Measurements from ENCODE around the gene RANBP9.

RANBP9 gene

DNA sequence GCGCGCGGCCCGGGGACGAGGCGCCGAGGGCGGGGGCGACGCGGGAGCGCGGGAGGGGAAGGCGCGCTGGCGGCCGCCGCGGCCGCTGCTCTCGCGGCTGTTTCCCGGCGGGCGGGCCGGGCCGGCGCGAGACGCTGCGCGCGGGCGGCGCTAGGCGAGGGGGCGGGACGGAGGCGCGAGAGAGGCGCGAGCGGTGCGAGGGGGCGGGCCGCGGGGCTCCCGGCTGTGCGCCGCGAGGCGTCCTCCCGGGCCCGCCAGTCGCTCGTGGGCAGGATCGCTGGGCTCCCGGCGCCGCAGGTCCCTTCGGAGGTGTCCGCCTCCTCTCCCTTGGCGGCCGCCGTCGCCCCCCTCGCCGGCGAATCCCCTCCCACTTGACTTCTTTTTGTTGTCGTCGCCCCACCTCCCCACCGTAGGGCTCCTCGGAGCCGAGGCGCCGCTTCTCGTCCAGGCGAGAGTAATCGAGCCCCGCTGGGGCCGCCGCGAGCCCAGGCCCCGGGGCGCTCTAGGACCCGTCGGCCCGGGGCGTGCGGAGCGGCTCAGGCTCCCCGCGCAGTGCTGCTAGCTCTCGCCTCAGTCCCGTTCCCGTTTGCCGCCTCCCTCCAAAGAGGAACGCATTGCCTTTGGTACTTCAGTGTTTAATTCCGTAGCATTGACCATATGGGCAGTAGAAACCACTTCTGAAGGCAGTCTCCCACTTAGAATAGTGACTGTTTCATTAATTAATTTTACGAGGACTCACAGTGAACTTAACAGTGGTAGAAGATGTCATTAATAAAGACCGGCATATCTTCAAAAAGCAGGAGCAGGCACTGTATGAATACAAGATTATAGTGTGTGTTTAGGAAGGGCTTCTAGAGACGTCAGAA, at the start of gene RANBP9:
Gene RANBP9 (minus strand): TSS at position 103 of the 866 bp plus-strand sequence. CDS start 330 bp downstream, outside the sequence.
- peak; percentile 40 for DNase-seq

- no peak for DNase-seq
Observed at GRCh38 chr6:13760307-13761304, 49.0 kb upstream of the RANBP9 start.

DNA sequence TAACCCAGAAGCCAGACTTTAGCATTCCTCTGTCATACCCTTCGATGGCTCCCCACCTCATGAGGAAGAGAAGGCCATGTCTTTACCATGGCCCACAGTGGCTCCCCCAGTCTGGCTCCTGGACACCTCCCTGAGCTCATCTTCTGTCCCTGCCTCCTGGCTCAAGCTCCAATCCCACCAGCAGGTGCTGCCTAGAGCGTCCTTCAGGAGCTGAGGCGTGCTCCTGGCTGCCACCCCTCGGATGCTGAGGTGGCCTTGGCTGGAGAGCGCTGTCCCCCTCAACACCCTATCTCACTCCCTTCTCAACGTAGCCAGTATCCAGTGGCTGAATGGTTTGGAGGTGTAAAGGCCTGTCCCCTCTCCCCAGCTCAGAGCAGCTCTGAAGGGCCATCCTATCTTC, 47.4 kb upstream of the RANBP9 start:
- DNase-seq = no peak

- no peak for DNase-seq
Observed at GRCh38 chr6:13754644-13755043, 43.0 kb upstream of the RANBP9 start.

DNA sequence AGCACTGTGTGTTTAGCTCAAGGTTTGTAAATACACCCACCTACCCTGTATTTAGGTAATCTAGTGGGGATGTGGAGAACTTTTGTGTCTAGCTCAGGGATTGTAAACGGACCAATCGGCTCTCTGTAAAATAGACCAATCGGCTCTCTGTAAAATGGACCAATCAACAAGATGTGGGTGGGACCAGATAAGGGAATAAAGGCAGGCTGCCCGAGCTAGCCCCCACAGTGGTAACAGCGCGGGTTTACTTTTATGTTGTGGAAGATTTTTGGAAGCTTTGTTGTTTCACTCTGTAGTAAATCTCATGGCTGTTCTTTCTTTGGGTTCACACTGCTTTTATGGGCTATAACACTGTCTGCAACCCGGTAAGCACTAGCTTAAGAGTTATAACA, 32.1 kb upstream of the RANBP9 start:
- DNase-seq = no peak

DNA sequence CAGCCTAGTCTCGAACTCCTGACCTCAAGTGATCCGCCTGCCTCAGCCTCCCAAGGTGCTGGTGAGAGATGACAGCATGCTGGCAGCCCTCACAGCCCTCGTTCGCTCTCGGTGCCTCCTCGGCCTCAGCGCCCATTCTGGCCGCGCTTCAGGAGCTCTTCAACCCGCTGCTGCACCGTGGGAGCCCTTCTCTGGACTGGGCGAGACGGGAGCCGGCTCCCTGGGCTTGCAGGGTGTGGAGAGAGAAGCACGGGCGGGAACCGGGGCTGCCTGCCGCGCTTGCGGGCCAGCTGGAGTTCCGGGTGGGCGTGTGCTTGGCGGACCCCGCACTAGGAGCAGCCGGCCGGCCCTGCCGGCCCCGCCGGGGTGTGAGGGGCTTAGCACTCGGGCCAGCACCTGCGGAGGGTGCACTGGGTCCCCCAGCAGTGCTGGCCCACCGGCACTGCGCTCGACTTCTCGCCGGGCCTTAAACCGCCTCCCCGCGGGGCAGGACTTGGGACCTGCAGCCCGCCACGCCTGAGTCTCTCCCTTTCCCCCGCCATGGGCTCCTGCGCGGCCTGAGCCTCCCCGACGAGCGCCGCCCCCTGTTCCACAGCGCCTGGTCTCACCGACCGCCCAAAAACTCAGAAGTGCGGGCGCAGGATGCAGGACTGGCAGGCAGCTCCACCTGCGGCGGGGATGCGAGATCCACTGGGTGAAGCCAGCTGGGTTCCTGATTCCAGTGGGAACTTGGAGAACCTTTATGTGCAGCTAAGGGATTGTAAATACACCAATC, 31.5 kb upstream of the RANBP9 start:
- DNase-seq = no peak

- no peak for DNase-seq
Observed at GRCh38 chr6:13741365-13741764, 29.7 kb upstream of the RANBP9 start.

DNA sequence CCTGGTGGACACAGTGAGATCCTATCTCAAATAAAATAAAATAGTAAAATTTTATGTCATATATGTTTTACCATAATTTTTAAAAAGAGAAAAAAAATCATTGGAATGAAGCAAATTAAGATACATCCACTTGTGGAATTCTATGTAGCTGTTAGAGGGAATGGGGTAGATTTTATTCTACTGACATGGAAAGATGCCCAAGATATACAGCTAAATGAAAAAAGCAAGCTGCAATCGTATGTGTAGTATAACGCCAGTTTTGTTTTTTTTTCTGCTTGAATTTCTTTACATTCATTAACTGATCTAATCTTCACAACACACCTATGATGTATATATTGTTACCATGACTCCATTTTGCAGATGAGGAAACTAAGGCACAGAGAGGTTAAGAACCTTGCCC, 23.4 kb upstream of the RANBP9 start:
- no peak for DNase-seq

DNA sequence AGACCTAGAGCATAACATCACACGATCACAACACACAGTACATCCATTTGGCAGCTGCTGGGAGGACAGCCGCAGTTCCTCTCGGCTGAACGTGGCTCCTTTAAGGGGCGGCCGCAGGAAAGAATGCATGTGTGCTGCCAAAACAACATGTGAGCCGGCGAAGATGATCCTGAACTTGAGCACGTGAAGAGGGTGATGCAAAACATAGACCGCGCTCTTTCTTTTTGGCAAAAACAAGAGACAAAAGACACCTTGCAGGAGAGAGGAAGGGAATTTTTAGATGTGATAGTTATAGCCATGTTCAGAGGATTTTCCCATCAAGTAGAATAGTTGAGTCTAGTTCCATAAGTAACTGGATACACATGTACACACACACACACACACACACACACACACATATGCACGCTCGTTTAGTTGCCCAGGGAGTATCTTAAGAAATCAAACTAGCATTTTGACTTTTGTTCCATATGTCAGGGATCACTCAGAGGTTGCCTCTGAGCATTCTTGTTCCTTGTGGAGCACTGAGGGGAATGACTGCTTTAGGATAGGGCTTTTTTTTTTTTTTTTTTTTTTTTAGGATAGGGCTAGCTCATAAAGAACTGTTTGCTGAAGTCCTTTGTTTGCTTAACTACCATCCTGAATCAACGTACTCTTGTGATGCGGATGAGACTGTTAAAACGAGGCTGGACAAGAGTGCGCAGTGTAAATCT, 21.7 kb upstream of the RANBP9 start:
- DNase-seq = no peak

GRCh38 chr6:13730704-13731103, 19.1 kb upstream of the RANBP9 start:
- no peak for DNase-seq

GRCh38 chr6:13729891-13730290, 18.3 kb upstream of the RANBP9 start:
- no peak for DNase-seq

GRCh38 chr6:13725570-13725969, 13.9 kb upstream of the RANBP9 start:
- DNase-seq = no peak

DNA sequence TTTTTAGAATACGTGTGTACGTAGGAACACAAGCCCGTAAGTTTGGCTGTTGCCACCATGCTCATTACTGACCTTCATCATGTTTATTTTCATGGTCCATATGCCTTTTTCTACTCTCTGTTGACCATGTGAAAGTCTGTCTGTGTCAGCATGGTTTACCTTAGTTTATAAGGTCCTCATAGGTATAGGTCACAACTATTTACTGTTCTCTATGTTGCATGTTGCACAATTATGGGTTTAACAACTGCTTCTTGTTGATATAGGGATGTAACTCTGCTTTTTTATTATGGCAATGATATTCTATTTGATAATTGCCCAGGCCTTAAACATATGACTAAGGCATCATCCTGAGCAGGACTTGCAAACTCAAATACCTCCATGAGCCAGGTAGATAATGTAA, 13.4 kb upstream of the RANBP9 start:
- no peak for DNase-seq

DNA sequence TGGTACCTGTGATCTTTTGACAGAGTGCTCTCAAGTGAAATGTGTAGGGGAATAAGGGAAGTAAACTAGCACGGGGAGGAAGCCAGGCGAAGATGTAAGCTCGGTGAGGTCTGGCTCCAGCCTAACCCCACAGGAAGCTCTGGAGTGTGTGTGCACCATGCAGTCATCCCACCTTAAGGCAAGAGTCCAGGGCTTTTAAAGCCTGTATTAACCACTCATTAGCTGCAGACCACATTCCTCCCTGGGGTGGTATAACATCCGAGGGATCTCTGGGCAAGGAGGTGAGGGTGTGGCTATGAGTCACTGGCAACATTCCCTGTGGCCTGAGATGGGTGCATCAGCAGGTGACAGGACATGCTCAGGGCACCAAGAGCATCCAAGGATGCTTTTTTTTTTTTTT, 12.5 kb upstream of the RANBP9 start:
- no peak for DNase-seq

- no peak for DNase-seq
Observed at GRCh38 chr6:13722880-13723279, 11.2 kb upstream of the RANBP9 start.

DNA sequence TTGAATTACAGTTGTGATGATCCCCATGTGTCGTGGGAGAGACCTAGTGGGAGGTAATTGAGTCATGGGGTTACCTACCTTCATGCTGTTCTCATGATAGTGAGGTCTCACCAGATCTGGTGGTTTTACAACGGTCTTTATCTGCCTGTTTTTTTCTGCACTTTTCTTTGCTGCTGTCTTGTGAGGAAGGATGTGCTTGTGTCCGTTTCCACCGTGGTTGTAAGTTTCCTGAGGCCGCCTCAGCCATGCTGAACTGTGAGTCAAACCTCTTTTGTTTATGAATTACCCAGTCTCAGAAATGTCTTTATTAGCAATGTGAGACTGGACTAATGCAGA, 6.5 kb upstream of the RANBP9 start:
- no peak for DNase-seq

- DNase-seq = no peak
Observed at GRCh38 chr6:13716955-13717295, 5.3 kb upstream of the RANBP9 start.

DNA sequence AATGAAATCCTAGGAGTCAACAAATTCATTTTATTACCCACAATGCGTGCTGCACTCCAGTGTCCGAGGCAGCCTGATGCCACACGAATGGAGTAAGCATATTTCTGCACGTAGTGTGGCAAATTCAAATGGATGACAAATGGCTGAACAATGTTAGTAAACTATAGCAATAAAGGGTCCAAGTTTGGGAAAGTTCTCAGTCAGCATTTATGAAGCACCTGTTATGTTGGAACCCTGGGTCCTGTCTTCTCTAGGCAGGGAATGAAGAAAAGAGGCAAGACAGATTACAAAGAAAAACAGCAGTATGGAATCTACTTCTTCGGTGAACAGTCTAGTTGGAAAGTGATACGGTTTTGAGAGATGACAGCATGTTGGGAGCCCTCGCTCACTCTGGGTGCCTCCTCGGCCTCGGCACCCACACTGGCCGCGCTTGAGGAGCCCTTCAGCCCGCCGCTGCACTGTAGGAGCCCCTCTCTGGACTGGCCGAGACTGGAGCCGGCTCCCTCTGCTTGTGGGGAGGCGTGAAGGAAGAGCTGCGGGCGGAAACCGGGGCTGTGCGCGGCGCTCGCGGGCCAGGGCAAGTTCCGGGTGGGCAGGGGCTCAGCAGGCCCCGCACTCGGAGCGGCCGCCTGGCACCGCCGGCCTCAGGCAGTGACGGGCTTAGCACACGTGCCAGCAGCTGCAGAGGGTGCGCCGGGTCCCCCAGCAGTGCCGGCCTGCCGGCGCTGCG, 4.8 kb upstream of the RANBP9 start:
- DNase-seq = no peak

DNA sequence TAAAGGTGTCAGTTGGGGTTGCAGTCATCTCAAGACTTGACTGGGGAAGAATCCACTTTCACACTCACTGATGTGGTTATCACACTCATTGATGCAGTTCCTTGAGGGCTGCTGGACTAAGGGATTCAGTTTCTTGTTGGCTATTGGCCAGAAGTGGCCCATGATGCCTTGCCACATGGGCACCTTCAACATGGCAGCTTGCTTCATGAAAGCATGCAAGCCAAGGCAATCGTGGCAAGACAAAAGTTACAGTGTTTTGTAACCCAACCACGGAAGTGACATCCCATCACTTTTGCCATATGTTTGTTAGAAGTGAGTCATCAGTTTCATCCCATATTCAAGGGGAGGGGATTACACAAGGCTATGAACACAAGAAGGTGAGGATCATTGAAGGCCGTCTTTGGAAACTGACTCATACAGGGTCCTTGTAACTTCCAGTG, 3.8 kb upstream of the RANBP9 start:
- no peak for DNase-seq

DNA sequence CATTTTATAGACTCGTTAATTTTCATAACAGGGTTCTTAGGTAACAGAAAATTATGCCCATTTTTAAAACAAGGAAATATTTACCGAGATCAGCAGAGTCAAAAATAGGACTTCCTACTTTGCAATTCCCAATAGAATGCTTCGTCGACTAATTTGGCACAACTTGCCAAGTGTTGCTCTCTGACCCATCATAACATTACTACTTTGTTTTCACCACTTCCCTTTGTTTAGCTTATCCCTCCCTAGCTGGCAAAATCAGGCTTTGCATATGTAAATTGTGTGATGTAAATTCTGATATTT, 914 bp upstream of the RANBP9 start:
- DNase-seq = no peak

- no peak for DNase-seq
Observed at GRCh38 chr6:13711324-13711732, 307 bp downstream of the RANBP9 start.

Data from NCI-H1436 treated with DMSO at 0.1 percent for 48 hours (cell line).